Prostate gland (tissue), 2 donors: ENCODE data around the gene WDFY2. TPM values are rescaled to one million over a fixed set of nuclear protein-coding genes. Genes with fewer than 3 reads are reported as not detected.

Source experiments
- DNase-seq: peaks from one replicate; pipeline ENCODE4 v3.0.0-alpha.2; 2019; ENCODE audit warnings: low spot score
- H3K27ac ChIP-seq, 2 donors: fragments of 200-600 bp; sonication (generic); 2 replicates each; pipeline ENCODE4 v1.5.1; 2017 to 2019
- H3K27me3 ChIP-seq: fragments of 200-600 bp; sonication (generic); replicated peaks from 2 replicates; pipeline ENCODE4 v1.5.1; 2019; ENCODE audit not compliant: insufficient read depth
- H3K36me3 ChIP-seq, 2 donors: fragments of 200-600 bp; sonication (generic); 1 replicate in 1 of 2; 2 replicates in 1 of 2; pipeline versions ENCODE4 v1.5.1 to v1.8.1; 2017 to 2019
- H3K4me1 ChIP-seq: fragments of 200-600 bp; sonication (generic); replicated peaks from 2 replicates; pipeline ENCODE4 v1.5.1; 2019
- H3K4me3 ChIP-seq, 2 donors: fragments of 200-600 bp; sonication (generic); 2 replicates each; pipeline ENCODE4 v1.5.1; 2017 to 2019
- H3K9me3 ChIP-seq: fragments of 200-600 bp; sonication (generic); 2 replicates; pipeline ENCODE4 v1.5.1; 2017
- POLR2A ChIP-seq: fragments of 450-650 bp; IDR thresholded peaks from one replicate; pipeline ENCODE4 v1.6.1; 2016; ENCODE audit warnings: antibody characterized with exemption, mild to moderate bottlenecking
- POLR2AphosphoS5 ChIP-seq: sonication (generic); formaldehyde crosslinking; IDR thresholded peaks from one replicate; pipeline ENCODE4 v1.6.1; 2017; ENCODE audit warnings: antibody characterized with exemption
- WGBS: methylation state at CpG from one replicate; pipeline ENCODE4 v1.1.5; 2018; 5-methylcytosine and 5-hydroxymethylcytosine counted together
- intact Hi-C: fragments of 100-400 bp; cut with DNase I; formaldehyde crosslinking; loops from one replicate; pipeline ENCODE4 v1.14.2; 2022
- total RNA-seq, 2 donors: library from RNA; depleted of rRNA; stranded (reverse); fragments of >200 nt; gene quantifications; one replicate each; pipeline ENCODE4 v1.1.0, GENCODE V29; 2016
- TF ChIP-seq, protein P1 (sequence below), 4 experiments: fragments of 200-600 bp in 2 of 4; fragments of 450-650 bp in 2 of 4; sonication (generic) in 2 of 4; IDR thresholded peaks; 1 replicate in 3 of 4; 2 replicates in 1 of 4; pipeline ENCODE4 v1.5.1; 2016 to 2019; ENCODE audit warnings: antibody characterized with exemption in 4 of 4, mild to moderate bottlenecking in 2 of 4, moderate library complexity in 2 of 4

The WDFY2 gene
- total RNA-seq, 2 donors from 2014 or later = 7.9 to 23.2 TPM

- no peaks in the 10 kb centered on the region for H3K9me3 ChIP-seq
- H3K4me1 ChIP-seq = no peaks in the 10 kb centered on the region
- WGBS = 88% methylated on average over 3 of the region's 3 CpGs
- no peak for TF ChIP-seq POLR2A
- TF ChIP-seq, protein P1, sequence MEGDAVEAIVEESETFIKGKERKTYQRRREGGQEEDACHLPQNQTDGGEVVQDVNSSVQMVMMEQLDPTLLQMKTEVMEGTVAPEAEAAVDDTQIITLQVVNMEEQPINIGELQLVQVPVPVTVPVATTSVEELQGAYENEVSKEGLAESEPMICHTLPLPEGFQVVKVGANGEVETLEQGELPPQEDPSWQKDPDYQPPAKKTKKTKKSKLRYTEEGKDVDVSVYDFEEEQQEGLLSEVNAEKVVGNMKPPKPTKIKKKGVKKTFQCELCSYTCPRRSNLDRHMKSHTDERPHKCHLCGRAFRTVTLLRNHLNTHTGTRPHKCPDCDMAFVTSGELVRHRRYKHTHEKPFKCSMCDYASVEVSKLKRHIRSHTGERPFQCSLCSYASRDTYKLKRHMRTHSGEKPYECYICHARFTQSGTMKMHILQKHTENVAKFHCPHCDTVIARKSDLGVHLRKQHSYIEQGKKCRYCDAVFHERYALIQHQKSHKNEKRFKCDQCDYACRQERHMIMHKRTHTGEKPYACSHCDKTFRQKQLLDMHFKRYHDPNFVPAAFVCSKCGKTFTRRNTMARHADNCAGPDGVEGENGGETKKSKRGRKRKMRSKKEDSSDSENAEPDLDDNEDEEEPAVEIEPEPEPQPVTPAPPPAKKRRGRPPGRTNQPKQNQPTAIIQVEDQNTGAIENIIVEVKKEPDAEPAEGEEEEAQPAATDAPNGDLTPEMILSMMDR (IDR thresholded peaks at IDR 0.05) = no peak
- TF ChIP-seq POLR2AphosphoS5 = no peak
- H3K27ac ChIP-seq = no peak overlapping the region
- H3K27me3 ChIP-seq = no peaks in the 10 kb centered on the region
- no peak for DNase-seq
- intact Hi-C loops = no loop called here
- no peaks in the 10 kb centered on the region for H3K36me3 ChIP-seq
- no peak overlapping the region for H3K4me3 ChIP-seq
Measured at GRCh38 chr13:51612867-51613266, 28.6 kb downstream of the WDFY2 start.

- Histone ChIP-seq H3K9me3 (no peaks in the 10 kb centered on the region), H3K4me3 (no peak overlapping the region), H3K4me1 (no peaks in the 10 kb centered on the region), H3K27me3 (no peaks in the 10 kb centered on the region), H3K27ac (no peak overlapping the region), H3K36me3 (no peaks in the 10 kb centered on the region)
- intact Hi-C loops = no loop called here
- TF ChIP-seq POLR2A (no peak), POLR2AphosphoS5 (no peak)
- TF ChIP-seq, protein P1 (IDR thresholded peaks at IDR 0.05) = no peak
- no peak for DNase-seq
- 83% methylated on average over 2 of the region's 2 CpGs for WGBS
Measured at GRCh38 chr13:51613535-51613934, 29.3 kb downstream of the WDFY2 start.

GRCh38 chr13:51614350-51614786, 30.1 kb downstream of the WDFY2 start:
- WGBS = 69% methylated on average over 8 of the region's 8 CpGs
- DNase-seq = no peak
- Histone ChIP-seq H3K27me3 (no peaks in the 10 kb centered on the region), H3K4me3 (no peak overlapping the region), H3K9me3 (no peaks in the 10 kb centered on the region), H3K27ac (no peak overlapping the region), H3K4me1 (no peaks in the 10 kb centered on the region), H3K36me3 (no peaks in the 10 kb centered on the region)
- TF ChIP-seq, protein P1 (IDR thresholded peaks at IDR 0.05) = no peak
- peak; percentile 22 for TF ChIP-seq POLR2AphosphoS5
- intact Hi-C loops = no loop called here

DNA sequence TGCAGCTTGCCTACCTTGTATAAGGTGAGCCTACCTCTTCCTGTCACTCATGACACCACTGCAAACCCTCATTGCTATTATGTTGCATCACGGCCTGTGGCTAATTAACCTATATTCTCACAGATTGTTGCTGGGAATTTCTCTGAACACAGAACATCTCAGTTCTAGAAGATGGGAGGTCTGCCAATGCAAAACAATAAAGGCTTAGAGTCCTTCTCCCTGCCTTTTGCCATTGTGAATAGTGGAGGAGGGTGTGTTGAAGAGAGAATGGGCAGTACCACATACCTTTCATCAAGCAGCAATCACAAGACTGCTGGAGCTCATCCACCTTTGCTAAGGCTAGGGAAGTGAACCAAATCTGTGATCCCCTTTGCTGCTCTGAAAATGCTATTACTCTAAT, 34.4 kb downstream of the WDFY2 start:
- intact Hi-C loops = no loop called here
- DNase-seq = peak; percentile 15
- WGBS = 82% methylated on average over 1 of the region's 1 CpG
- H3K4me1 ChIP-seq = no peaks in the 10 kb centered on the region
- no peak overlapping the region for H3K27ac ChIP-seq
- H3K9me3 ChIP-seq = no peaks in the 10 kb centered on the region
- H3K36me3 ChIP-seq = no peaks in the 10 kb centered on the region
- H3K4me3 ChIP-seq = no peak overlapping the region
- no peak for TF ChIP-seq POLR2A
- no peak for TF ChIP-seq POLR2AphosphoS5
- TF ChIP-seq, protein P1 (IDR thresholded peaks at IDR 0.05) = no peak
- H3K27me3 ChIP-seq = no peaks in the 10 kb centered on the region

- no peaks in the 10 kb centered on the region for H3K36me3 ChIP-seq
- TF ChIP-seq POLR2AphosphoS5 (no peak), POLR2A (no peak)
- TF ChIP-seq, protein P1 (IDR thresholded peaks at IDR 0.05) = no peak
- no peaks in the 10 kb centered on the region for H3K4me1 ChIP-seq
- H3K27ac ChIP-seq = no peak overlapping the region
- 48% methylated on average over 2 of the region's 2 CpGs for WGBS
- intact Hi-C loops = no loop called here
- no peak overlapping the region for H3K4me3 ChIP-seq
- H3K27me3 ChIP-seq = no peaks in the 10 kb centered on the region
- H3K9me3 ChIP-seq = no peaks in the 10 kb centered on the region
- DNase-seq = no peak
Measured at GRCh38 chr13:51619614-51620013, 35.4 kb downstream of the WDFY2 start.
